ENCODE results near the gene UBE2E2. TPM values are rescaled to one million over a fixed set of nuclear protein-coding genes. Genes with fewer than 3 reads are reported as not detected.

Gene UBE2E2
- total RNA-seq, 1 donor from 2014 or later, result 89.8 TPM

GRCh38 chr3:23547905-23548650 lies 345.0 kb downstream of the UBE2E2 start:
- Mint-ChIP-seq H3K9me3 (no peaks in the 10 kb centered on the region), H3K4me3 (no peak overlapping the region), H3K4me1 (peaks cover 18% of the 10 kb centered on the region), H3K27me3 (ENCODE audit: insufficient read depth, low read depth) (no peaks in the 10 kb centered on the region), H3K27ac (no peak overlapping the region), H3K36me3 (no peaks in the 10 kb centered on the region)
- H3K9ac ChIP-seq, result no peak overlapping the region
- no peak for DNase-seq (ENCODE audit: low spot score)
- H3K27me3 ChIP-seq, result no peaks in the 10 kb centered on the region
- no peak overlapping the region for H2AFZ ChIP-seq (replicated peaks)
- TF ChIP-seq CTCF (IDR thresholded peaks at IDR 0.05) (no peak), EZH2phosphoT487 (IDR thresholded peaks at IDR 0.05) (no peak), EZH2 (IDR thresholded peaks at IDR 0.05) (no peak)
- H4K20me1 ChIP-seq (ENCODE audit: low read depth), result no peaks in the 10 kb centered on the region
- H3K4me2 ChIP-seq, result no peak overlapping the region
- no peaks in the 10 kb centered on the region for H3K9me3 ChIP-seq (ENCODE audit: low read depth)
- peaks cover 9% of the 10 kb centered on the region for H3F3A ChIP-seq (ENCODE audit: low read depth)
- H3K27ac ChIP-seq, result no peak overlapping the region
- H3K4me3 ChIP-seq, result no peak overlapping the region
- peaks cover 37% of the 10 kb centered on the region for H3K4me1 ChIP-seq
- H3K79me2 ChIP-seq (ENCODE audit: low read depth), result no peaks in the 10 kb centered on the region
- H3K36me3 ChIP-seq, result no peaks in the 10 kb centered on the region

- no peaks in the 10 kb centered on the region for H3K9me3 Mint-ChIP-seq
- H3K4me2 ChIP-seq, result no peak overlapping the region
- no peak overlapping the region for H3K4me3 ChIP-seq
- no peak overlapping the region for H3K27ac Mint-ChIP-seq
- H3K4me1 ChIP-seq, result peaks cover 35% of the 10 kb centered on the region
- H3F3A ChIP-seq (ENCODE audit: low read depth), result peaks cover 9% of the 10 kb centered on the region
- peaks cover 18% of the 10 kb centered on the region for H3K4me1 Mint-ChIP-seq
- no peak overlapping the region for H2AFZ ChIP-seq (replicated peaks)
- H3K36me3 Mint-ChIP-seq, result no peaks in the 10 kb centered on the region
- DNase-seq (ENCODE audit: low spot score), result no peak
- H3K4me3 Mint-ChIP-seq, result no peak overlapping the region
- H3K79me2 ChIP-seq (ENCODE audit: low read depth), result no peaks in the 10 kb centered on the region
- H3K27ac ChIP-seq, result no peak overlapping the region
- no peaks in the 10 kb centered on the region for H3K9me3 ChIP-seq (ENCODE audit: low read depth)
- TF ChIP-seq CTCF (IDR thresholded peaks at IDR 0.05) (no peak), EZH2phosphoT487 (IDR thresholded peaks at IDR 0.05) (no peak), EZH2 (IDR thresholded peaks at IDR 0.05) (no peak)
- no peak overlapping the region for H3K9ac ChIP-seq
- no peaks in the 10 kb centered on the region for H3K36me3 ChIP-seq
- H4K20me1 ChIP-seq (ENCODE audit: low read depth), result no peaks in the 10 kb centered on the region
- H3K27me3 Mint-ChIP-seq (ENCODE audit: insufficient read depth, low read depth), result no peaks in the 10 kb centered on the region
- no peaks in the 10 kb centered on the region for H3K27me3 ChIP-seq
These were observed 345.6 kb downstream of the UBE2E2 start for GRCh38 chr3:23548706-23549105.

- Mint-ChIP-seq H3K4me1 (peaks cover 18% of the 10 kb centered on the region), H3K36me3 (no peaks in the 10 kb centered on the region), H3K4me3 (no peak overlapping the region), H3K9me3 (no peaks in the 10 kb centered on the region), H3K27ac (no peak overlapping the region), H3K27me3 (ENCODE audit: insufficient read depth, low read depth) (no peaks in the 10 kb centered on the region)
- Histone ChIP-seq H3K79me2 (ENCODE audit: low read depth) (no peaks in the 10 kb centered on the region), H2AFZ (replicated peaks) (no peak overlapping the region), H3K9ac (no peak overlapping the region), H3K36me3 (no peaks in the 10 kb centered on the region), H3K4me1 (peaks cover 29% of the 10 kb centered on the region), H3F3A (ENCODE audit: low read depth) (peaks cover 9% of the 10 kb centered on the region), H3K4me2 (no peak overlapping the region), H3K4me3 (no peak overlapping the region), H3K27ac (no peak overlapping the region), H4K20me1 (ENCODE audit: low read depth) (no peaks in the 10 kb centered on the region), H3K9me3 (ENCODE audit: low read depth) (no peaks in the 10 kb centered on the region), H3K27me3 (no peaks in the 10 kb centered on the region)
- DNase-seq (ENCODE audit: low spot score), result no peak
- TF ChIP-seq CTCF (IDR thresholded peaks at IDR 0.05) (no peak), EZH2 (IDR thresholded peaks at IDR 0.05) (no peak), EZH2phosphoT487 (IDR thresholded peaks at IDR 0.05) (no peak)
These were observed 346.2 kb downstream of the UBE2E2 start for GRCh38 chr3:23549148-23549910.
